GM18502 (cell line): ENCODE measurements around the gene GRIA4.

Experiments
- ATAC-seq: cut with Tn5 transposase; IDR thresholded peaks from one replicate; pipeline ENCODE4 v1.9.1; 2021; ENCODE audit warnings: mild to moderate bottlenecking; ENCODE audit not compliant: unreplicated experiment, poor library complexity

Gene GRIA4

DNA sequence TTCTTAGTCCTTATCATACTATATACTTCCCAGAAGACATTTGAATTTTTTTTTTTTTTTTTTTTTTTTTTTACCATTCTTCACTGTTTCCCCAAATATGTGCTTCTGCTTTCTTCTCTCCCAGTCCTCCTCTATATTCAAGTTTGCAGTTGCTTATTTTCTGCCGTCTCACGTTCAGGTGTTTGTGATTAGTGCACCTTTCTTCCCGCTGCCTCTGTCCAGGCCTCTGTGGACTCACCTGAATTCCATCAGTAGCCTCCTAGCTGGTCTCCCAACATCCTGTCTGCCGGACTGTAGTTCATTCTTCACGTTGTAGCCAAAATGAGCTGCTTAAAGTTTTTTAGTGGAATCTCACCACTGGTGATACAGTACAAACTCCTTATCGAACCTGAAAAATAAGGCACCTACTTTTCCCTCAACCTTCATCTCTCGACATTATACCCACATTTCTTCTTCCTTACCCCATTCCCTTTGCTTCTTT lies 413.0 kb downstream of the GRIA4 start:
- ATAC-seq = no peak

DNA sequence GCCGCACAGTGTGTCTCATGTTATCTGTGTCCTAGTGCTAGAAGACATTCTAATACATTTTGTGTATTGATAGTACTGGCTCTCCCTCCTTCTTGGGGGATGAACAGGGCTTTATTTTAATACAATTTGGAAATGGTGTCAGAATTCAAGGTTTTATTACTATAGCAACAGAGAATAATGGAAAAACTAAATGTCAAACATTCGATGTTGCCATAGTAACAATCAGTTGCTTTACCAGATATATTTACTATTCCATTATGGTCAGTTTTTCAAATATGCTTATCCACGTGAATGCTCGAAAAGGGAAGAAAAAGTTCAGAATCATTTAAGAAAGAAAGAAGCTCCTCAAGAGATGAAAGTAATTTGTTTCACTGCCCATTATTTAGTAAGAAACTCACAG lies 420.7 kb downstream of the GRIA4 start:
- no peak for ATAC-seq

DNA sequence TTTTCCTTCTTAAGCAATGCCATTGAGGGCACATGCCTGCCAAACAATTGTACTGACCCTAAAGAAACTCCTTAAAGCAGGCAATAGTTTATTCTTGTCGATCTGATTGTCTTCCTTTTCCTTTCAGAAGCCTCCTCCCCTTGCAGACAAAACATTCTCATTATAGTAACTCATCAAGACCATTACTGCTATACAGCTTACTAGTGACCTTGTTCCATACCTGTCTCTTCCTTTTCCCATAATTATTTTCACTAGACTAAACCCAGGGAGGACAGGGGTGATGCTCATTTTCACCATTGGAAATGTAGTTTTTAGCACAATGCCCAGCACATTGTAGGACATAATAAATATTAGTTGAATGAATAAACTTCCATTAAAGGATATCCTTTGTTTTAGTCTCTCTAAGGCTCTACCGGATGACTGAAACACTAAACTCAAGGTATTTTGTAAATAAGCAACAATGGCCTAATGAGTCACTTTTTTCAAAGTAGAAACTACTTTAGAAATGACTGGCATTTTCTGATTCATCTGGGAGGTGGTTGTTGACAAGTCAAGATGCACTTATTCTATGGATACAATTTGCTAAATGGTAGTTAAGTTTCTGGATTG lies 421.4 kb downstream of the GRIA4 start:
- ATAC-seq = peak; percentile 53
